Activated CD8-positive, alpha-beta memory T cell treated with anti-CD3 and anti-CD28 coated beads, Interleukin-2, amount 10 ng/mL, durations not matched to agents 7 days and 5 days (primary cell): ENCODE measurements around the gene PPFIA4. TPM values are rescaled to one million over a fixed set of nuclear protein-coding genes. Genes with fewer than 3 reads are reported as not detected.

Experiments
- ATAC-seq: fragments of 150-1000 bp; cut with Tn5 transposase; one replicate; pipeline ENCODE4 v1.10.0; 2021; ENCODE audit warnings: moderate library complexity
- CTCF ChIA-PET: fragments of 350-600 bp; sonication (Branson Sonifier 250); formaldehyde crosslinking; loops from one replicate; lab custom pipeline; 2021; ENCODE audit warnings: antibody characterized with exemption; lab: Charles Lee
- DNase-seq: peaks from one replicate; pipeline ENCODE4 v3.0.0-alpha.2; 2020
- H3K27ac Mint-ChIP-seq: one replicate; pipeline ENCODE4 v1.8.0; 2021; ENCODE audit warnings: mild to moderate bottlenecking, mixed read lengths
- H3K27me3 Mint-ChIP-seq: one replicate; pipeline ENCODE4 v1.8.0; 2021; ENCODE audit warnings: mixed read lengths
- H3K36me3 Mint-ChIP-seq: one replicate; pipeline ENCODE4 v1.8.0; 2021; ENCODE audit warnings: mild to moderate bottlenecking, mixed read lengths
- H3K4me1 Mint-ChIP-seq: one replicate; pipeline ENCODE4 v1.8.0; 2021; ENCODE audit warnings: mixed read lengths
- H3K4me3 Mint-ChIP-seq: one replicate; pipeline ENCODE4 v1.8.0; 2021; ENCODE audit warnings: mild to moderate bottlenecking, moderate library complexity, mixed read lengths
- H3K9me3 Mint-ChIP-seq: one replicate; pipeline ENCODE4 v1.8.0; 2022; ENCODE audit warnings: low read depth, mixed read lengths
- total RNA-seq, 2 experiments: library from RNA; stranded (reverse); gene quantifications; one replicate each; pipeline ENCODE4 v1.2.3, GENCODE V29; 2021

PPFIA4 gene
- total RNA-seq, 2 experiments from 2014 or later, result 4.6 to 17.9 TPM

DNA sequence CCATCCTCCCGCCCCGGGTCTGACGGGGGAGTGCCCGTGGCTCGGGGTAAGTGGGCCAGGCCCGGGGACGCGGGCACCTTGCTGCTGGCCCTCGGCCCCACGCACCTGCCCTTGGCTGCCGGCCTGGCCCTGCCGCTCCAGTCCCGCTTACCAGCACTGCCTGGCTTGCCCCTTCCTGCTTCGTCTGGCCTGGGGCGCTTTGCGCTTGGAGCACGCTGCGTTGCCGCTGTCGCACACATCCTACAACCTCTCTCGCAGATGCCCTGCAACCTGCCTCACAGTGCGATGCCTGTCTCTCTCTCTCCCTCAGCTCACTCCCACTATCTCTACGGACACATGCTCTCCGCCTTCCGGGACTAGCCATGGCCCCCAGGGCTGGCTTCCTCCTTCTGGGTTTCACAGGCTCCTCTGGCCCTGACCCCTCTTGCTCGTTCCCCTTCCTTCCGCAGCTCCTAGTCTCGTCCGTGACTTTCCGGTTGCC is 49.8 kb downstream of the PPFIA4 start:
- DNase-seq, result no peak
- H3K9me3 Mint-ChIP-seq, result no peaks in the 10 kb centered on the region
- CTCF ChIA-PET, result interaction anchor here (1.8 kb wide), 1 partner anchor 36 kb away, joined by 8 read pairs; no protein-coding TSS in a partner anchor
- H3K4me3 Mint-ChIP-seq, result peak overlapping the region; percentile 33
- peaks cover 55% of the 10 kb centered on the region for H3K27me3 Mint-ChIP-seq
- H3K27ac Mint-ChIP-seq, result no peak overlapping the region
- peaks cover 4% of the 10 kb centered on the region for H3K4me1 Mint-ChIP-seq
- peak; percentile 45 for ATAC-seq
- peaks cover 5% of the 10 kb centered on the region for H3K36me3 Mint-ChIP-seq

DNA sequence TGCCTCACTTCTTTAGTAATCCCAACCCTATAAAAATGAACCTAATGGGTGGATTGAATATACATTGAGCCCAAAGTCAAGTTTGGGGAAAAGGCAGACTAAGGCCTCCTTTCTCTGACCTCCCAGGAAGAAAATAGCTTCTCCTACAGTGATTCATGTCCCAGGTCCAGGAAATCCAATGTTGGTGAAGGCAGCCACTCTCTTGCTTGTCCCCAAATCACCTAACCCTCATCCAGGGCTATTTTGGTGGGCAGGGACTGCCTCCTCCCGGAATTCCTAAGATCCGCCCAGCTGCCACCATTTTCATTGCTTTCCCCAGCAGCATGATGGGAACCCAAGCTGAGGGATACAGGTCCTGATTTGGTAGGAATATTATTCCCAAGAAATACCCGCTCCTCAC is 51.1 kb downstream of the PPFIA4 start:
- H3K9me3 Mint-ChIP-seq, result no peaks in the 10 kb centered on the region
- CTCF ChIA-PET, result interaction anchor here (1.0 to 1.8 kb wide), 2 partner anchors 38 to 95 kb away, joined by 4 to 8 read pairs; no protein-coding TSS in a partner anchor
- no peak overlapping the region for H3K4me3 Mint-ChIP-seq
- DNase-seq, result no peak
- no peak overlapping the region for H3K27ac Mint-ChIP-seq
- H3K36me3 Mint-ChIP-seq, result peaks cover 5% of the 10 kb centered on the region
- no peak for ATAC-seq
- peaks cover 60% of the 10 kb centered on the region for H3K27me3 Mint-ChIP-seq
- peaks cover 4% of the 10 kb centered on the region for H3K4me1 Mint-ChIP-seq

DNA sequence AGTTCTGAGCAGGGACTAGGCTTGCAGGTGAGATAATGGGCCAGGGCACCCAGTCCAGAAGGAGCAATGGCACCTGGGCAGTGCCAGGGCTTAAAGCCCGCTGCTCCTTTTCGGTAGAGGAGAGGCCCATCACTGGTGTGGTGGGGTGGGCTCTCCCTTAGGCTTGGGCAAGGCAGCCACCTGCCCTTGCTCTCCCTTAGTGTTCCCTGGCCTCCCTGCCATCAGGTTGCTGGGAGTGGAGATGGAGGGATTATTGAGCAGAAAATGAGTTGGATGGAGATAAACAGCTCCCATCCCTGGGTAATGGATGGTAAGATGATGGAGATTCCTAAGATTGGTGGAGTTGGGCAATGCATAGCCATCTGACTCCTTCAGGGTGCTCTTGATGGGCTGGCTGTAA is 51.7 kb downstream of the PPFIA4 start:
- Mint-ChIP-seq H3K36me3 (peaks cover 5% of the 10 kb centered on the region), H3K9me3 (no peaks in the 10 kb centered on the region), H3K27ac (no peak overlapping the region), H3K27me3 (peaks cover 58% of the 10 kb centered on the region), H3K4me3 (no peak overlapping the region), H3K4me1 (peaks cover 4% of the 10 kb centered on the region)
- CTCF ChIA-PET, result interaction anchor here (1.0 to 1.8 kb wide), 3 partner anchors 38 to 138 kb away, joined by 3 to 8 read pairs (median 4); no protein-coding TSS in a partner anchor
- ATAC-seq, result no peak
- DNase-seq, result no peak

DNA sequence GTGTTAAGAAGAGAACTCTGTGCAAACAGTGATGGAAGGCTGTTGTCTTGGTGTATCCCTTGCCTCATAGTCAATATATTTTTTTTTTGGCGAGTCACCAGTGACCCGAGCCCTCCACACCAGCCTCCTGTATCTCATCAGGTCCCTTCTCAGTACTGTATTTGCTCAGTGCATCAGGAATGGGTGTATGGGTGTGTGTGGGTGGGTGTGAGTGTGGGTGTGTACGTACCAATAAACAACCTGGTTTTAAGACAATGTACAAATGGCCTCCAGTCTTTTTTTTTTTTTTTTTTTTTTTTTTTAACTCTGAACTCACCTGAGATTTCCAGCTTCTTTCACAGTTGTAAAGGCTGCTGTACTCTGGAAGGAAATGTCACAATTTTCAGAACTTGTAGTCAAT is 52.2 kb downstream of the PPFIA4 start:
- DNase-seq (no peak), ATAC-seq (no peak)
- Mint-ChIP-seq H3K27ac (no peak overlapping the region), H3K9me3 (no peaks in the 10 kb centered on the region), H3K4me1 (peaks cover 4% of the 10 kb centered on the region), H3K4me3 (no peak overlapping the region), H3K36me3 (peaks cover 5% of the 10 kb centered on the region), H3K27me3 (peaks cover 52% of the 10 kb centered on the region)
- CTCF ChIA-PET, result interaction anchor here (1.5 kb wide), 1 partner anchor 138 kb away, joined by 3 read pairs; no protein-coding TSS in a partner anchor

DNA sequence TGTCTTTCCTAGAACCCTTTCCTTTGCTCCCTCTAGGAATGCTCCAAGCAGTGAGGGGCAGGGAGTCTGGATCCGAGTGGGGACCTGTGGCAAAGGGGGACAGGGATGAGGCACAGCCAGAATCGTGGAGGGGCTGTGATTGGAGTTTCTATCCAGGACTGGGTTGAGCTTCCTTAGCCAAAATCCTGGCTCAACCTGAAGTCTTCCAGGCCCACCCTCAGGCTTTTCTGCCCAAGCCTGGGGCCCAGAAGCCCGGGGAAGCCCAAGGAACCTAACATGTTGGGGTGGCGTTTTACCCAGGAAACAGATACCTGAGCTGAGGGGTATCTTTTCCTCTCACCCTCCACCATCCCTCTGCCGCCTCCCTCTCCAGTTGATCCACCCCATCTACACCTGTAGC is 54.2 kb downstream of the PPFIA4 start:
- no peaks in the 10 kb centered on the region for H3K9me3 Mint-ChIP-seq
- H3K27me3 Mint-ChIP-seq, result peaks cover 36% of the 10 kb centered on the region
- no peak overlapping the region for H3K4me3 Mint-ChIP-seq
- CTCF ChIA-PET, result interaction anchor here (2.3 kb wide), 1 partner anchor 40 kb away, joined by 8 read pairs; no protein-coding TSS in a partner anchor
- H3K36me3 Mint-ChIP-seq, result peaks cover 3% of the 10 kb centered on the region
- H3K27ac Mint-ChIP-seq, result no peak overlapping the region
- peaks cover 4% of the 10 kb centered on the region for H3K4me1 Mint-ChIP-seq
- ATAC-seq, result no peak
- no peak for DNase-seq

DNA sequence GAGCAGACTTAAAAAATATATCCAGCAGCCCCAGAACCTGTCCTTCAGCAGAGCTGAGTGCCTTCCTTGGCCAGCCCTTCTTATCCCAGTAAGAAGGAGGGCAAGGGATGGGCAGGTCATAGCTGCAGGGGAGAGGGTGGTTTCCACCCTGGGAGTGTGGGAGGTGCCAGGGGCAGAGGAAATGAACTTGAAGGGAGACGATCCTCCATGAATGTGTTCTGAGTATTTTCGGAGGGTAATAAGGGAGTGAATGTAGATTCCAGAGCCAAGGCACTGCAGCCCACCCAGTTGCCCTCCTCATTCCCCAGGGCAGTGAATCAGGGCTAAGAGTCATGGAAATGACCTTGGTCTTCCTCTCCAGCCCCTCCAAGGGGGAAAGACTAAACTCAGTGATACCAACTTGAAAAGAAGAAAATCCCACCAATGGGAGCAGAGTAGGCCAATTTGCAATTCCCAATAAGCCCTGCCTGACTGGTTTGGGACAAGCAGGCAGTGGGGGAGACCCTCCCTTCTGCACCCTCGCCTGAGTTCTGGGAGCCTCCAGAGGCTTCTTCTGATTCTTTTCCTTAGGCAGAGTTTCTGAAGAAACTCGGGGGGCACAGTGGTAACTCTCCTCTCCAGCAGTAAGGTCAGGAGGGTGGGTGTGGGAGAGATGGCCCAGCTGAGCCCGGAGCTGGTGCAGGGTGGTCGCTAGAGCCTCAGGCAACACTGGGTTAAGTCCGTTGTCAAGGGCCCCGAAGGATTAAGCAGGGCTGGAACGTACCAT is 55.4 kb downstream of the PPFIA4 start:
- Mint-ChIP-seq H3K4me3 (no peak overlapping the region), H3K27me3 (peaks cover 29% of the 10 kb centered on the region), H3K27ac (no peak overlapping the region), H3K36me3 (no peaks in the 10 kb centered on the region), H3K9me3 (no peaks in the 10 kb centered on the region), H3K4me1 (no peaks in the 10 kb centered on the region)
- DNase-seq (peak; percentile 8), ATAC-seq (no peak)
- CTCF ChIA-PET, result interaction anchor here (1.3 to 3.0 kb wide), 3 partner anchors 17 to 90 kb away, joined by 3 to 10 read pairs (median 8); no protein-coding TSS in a partner anchor

DNA sequence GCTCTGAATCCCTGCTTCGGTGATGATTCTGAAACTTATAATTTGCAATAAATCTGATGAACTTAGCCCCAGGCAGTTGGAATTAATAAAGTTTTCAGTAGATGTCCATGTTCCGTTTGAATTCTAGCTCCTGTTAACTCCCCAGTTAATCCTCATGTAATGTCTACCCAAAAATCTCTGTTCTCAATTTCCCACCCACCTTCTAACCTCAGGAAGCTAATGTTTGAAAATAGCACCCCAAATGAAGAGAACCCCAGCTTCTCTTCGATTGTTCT is 55.9 kb downstream of the PPFIA4 start:
- H3K36me3 Mint-ChIP-seq, result no peaks in the 10 kb centered on the region
- no peak overlapping the region for H3K27ac Mint-ChIP-seq
- CTCF ChIA-PET, result interaction anchor here (1.3 to 3.0 kb wide), 3 partner anchors 18 to 90 kb away, joined by 3 to 10 read pairs (median 8); no protein-coding TSS in a partner anchor
- ATAC-seq (no peak), DNase-seq (no peak)
- H3K4me1 Mint-ChIP-seq, result no peaks in the 10 kb centered on the region
- no peaks in the 10 kb centered on the region for H3K9me3 Mint-ChIP-seq
- H3K4me3 Mint-ChIP-seq, result no peak overlapping the region
- peaks cover 23% of the 10 kb centered on the region for H3K27me3 Mint-ChIP-seq

DNA sequence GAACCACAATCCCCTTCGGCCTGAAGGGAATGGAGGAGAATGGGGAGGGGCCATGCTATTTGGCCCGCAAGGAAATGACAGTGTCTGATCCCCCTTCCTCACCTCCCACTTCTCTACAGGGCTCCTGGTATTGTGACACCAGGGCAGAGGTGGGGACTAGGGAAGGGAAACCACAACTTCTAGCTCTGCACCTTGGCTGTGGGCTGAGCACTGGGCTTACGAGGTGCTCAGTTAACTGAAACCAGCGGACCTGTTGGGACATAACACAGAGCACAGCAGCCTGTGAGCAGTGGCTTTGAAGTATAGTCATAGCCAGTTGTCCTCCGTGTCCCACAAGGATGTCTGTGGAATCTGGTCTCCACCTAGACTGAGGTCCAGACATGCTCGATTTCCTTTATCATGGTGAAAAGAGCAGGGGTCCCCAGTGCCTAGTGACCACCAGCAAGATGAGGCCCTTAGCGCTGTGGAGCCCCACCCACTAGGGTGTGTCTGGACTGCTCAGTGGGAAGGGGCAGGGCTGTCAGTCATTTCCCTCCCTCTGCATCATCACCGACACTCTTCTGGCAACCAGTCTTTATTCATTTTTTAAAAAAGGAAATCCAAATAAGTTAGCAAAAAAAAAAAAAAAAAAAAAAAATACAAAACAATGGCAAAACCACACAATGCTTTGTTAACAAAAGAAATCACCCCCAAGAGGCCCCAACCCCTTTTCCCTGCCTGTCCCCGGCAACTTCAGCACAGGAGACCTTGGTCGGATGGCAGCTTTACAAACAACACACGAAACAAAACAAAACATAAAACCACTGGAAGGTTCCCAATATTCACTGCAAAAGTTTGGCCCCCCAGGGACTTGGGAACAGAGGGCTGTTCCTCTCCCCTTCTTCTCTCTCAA is 56.5 kb downstream of the PPFIA4 start:
- CTCF ChIA-PET, result interaction anchor here (1.3 to 3.0 kb wide), 6 partner anchors 19 to 133 kb away, joined by 3 to 10 read pairs (median 8); no protein-coding TSS in a partner anchor
- no peak for ATAC-seq

DNA sequence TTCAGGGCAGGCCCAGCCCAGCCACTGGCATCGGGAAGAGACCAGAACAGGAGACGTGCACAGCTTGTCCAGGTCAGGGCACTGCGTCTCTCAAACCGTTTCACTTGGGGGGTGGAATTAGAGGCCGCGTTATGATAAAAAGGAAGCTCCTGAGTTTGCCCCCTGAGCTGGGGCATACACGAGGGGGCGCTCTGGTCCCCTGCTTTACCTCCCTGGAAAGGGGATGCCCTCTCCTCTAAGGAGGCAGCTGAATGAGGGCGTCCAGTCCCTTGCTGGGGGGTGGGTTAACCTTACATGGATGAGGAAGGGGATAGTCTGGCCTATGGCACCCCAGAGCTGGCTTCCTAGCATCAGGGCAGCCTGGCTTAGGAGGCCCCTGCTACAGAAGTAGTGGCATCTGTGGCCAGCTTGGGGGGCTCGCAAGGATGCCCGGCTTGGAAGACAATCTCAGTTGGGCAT is 57.2 kb downstream of the PPFIA4 start:
- ATAC-seq, result no peak
- no peaks in the 10 kb centered on the region for H3K4me1 Mint-ChIP-seq
- H3K27me3 Mint-ChIP-seq, result peaks cover 13% of the 10 kb centered on the region
- peak; percentile 36 for DNase-seq
- CTCF ChIA-PET, result interaction anchor here (1.3 to 3.0 kb wide), 7 partner anchors 10 to 132 kb away, joined by 3 to 10 read pairs (median 6); no protein-coding TSS in a partner anchor
- no peaks in the 10 kb centered on the region for H3K36me3 Mint-ChIP-seq
- no peak overlapping the region for H3K4me3 Mint-ChIP-seq
- no peaks in the 10 kb centered on the region for H3K9me3 Mint-ChIP-seq
- no peak overlapping the region for H3K27ac Mint-ChIP-seq

More for the DNA sequence above, 56.5 kb downstream of the PPFIA4 start:
- DNase-seq, result peak; percentile 37
- H3K36me3 Mint-ChIP-seq, result no peaks in the 10 kb centered on the region
- no peaks in the 10 kb centered on the region for H3K9me3 Mint-ChIP-seq
- no peak overlapping the region for H3K4me3 Mint-ChIP-seq
- H3K27me3 Mint-ChIP-seq, result peaks cover 17% of the 10 kb centered on the region
- no peak overlapping the region for H3K27ac Mint-ChIP-seq
- no peaks in the 10 kb centered on the region for H3K4me1 Mint-ChIP-seq

DNA sequence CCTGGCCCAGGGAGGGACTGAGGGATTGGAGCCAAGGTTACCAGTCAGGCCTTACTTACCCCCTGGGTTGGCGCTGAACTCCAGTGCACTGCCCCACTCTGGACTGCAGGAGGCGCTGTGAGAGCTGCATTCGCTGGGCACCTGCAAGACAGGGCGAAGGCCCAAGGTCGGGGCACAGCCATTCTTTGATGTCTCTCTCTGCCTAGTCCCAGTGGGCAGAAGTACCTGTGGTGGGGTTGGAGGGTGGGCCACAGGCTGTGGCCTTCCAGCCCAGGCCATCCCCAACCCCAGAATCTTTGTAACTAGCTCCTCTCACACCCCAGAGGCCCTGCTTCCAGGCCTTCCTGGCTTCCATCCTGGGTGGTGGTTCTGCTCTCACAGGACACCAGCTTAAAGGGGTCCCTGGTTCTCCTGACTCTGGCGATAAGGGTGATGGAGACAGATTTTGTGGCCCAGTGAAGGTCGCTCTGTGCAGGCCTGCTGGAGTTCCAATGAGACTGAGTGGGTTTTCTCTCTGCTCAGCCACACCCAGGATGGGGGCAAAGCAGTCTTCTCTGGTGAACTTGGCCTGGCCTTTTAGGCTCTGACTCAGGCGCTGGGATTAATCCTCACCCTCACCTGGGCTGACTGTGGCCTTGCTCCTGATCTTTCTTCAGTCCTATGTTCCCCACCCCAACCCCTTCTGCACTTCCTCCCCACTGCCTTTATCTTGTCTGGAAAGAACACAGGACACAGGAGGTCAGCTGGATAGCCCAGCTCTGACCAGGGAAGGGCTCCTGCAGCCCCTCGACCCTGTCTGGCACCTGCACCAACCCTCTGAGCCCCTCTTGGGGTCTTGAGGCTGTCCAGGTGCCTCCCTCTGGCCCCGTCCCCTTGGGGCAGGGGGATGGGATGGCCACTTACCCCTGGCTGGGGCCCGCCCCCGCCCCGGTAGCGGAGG is 58.6 kb downstream of the PPFIA4 start:
- Mint-ChIP-seq H3K27ac (no peak overlapping the region), H3K9me3 (no peaks in the 10 kb centered on the region), H3K36me3 (no peaks in the 10 kb centered on the region), H3K4me1 (no peaks in the 10 kb centered on the region), H3K4me3 (no peak overlapping the region), H3K27me3 (peaks cover 7% of the 10 kb centered on the region)
- DNase-seq, result peak; percentile 52
- ATAC-seq, result peak; percentile 47
- CTCF ChIA-PET, result interaction anchor here (0.9 to 3.0 kb wide), 9 partner anchors 11 to 131 kb away, joined by 3 to 10 read pairs (median 5); no protein-coding TSS in a partner anchor

DNA sequence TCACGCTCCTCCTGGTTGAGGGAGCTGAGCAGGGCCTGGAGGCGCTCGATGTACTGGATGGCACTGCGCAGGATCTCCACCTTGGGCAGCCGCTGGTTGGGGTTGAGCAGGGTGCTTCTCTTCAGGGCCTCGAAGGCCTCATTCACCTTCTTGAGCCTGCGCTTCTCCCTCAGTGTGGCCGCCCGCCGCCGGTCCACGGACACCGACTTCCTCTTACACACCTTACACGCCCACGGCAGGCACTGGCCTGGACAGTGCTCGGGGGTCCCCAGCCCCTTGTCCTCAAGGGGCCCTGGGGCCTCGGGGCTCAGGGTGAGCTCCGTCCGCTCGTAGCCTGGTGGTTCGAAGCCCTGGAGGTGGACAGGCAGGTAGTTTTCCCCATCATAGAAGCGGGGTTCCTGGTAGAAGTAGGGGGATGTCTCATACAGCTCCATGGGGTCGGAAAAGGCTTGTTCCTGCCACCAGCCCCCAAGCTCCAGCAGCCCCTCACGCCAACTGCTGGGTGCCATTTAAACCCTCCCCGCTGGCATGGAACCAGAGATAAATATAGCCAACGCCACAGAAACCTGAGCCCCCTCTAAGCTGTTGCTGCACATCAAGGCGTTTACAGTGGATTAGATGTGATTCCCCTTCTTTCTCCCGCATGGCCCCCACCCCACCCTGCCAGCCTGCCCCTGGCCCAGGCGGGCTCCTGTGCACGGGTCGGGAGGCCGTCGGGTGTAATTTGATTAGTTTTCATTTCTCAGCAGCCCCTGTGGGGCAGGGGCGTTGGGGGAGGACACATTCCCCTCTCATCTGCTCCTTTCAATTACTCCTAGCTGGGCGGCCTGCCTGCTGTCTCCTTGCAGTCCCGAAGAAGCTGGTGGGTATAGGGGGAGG is 59.5 kb downstream of the PPFIA4 start, which contains the start of gene MYOG:
Gene MYOG, minus strand, starts transcription at position 485 of the 879 bp plus-strand sequence. Its CDS starts 51 bp downstream, at position 434.
- Mint-ChIP-seq H3K4me3 (no peak within 1 kb of the TSS), H3K27ac (no peak within 1 kb of the TSS), H3K4me1 (no peaks in the 10 kb centered on the region), H3K9me3 (no peaks in the 10 kb centered on the region), H3K27me3 (peaks cover 10% of the 10 kb centered on the region), H3K36me3 (no peaks in the 10 kb centered on the region)
- DNase-seq (peak; percentile 33), ATAC-seq (no peak)
- CTCF ChIA-PET, result interaction anchor here (1.1 to 1.2 kb wide), 2 partner anchors 41 to 85 kb away, joined by 3 read pairs; no protein-coding TSS in a partner anchor
